HG03575 (cell line): ENCODE measurements around the gene MAGEE1.

Experiments used
- ATAC-seq: cut with Tn5 transposase; IDR thresholded peaks from one replicate; pipeline ENCODE4 v1.9.1; 2021; ENCODE audit not compliant: unreplicated experiment, insufficient number of reproducible peaks, low FRiP score; ENCODE audit errors: extremely low read depth

MAGEE1 gene, protein sequence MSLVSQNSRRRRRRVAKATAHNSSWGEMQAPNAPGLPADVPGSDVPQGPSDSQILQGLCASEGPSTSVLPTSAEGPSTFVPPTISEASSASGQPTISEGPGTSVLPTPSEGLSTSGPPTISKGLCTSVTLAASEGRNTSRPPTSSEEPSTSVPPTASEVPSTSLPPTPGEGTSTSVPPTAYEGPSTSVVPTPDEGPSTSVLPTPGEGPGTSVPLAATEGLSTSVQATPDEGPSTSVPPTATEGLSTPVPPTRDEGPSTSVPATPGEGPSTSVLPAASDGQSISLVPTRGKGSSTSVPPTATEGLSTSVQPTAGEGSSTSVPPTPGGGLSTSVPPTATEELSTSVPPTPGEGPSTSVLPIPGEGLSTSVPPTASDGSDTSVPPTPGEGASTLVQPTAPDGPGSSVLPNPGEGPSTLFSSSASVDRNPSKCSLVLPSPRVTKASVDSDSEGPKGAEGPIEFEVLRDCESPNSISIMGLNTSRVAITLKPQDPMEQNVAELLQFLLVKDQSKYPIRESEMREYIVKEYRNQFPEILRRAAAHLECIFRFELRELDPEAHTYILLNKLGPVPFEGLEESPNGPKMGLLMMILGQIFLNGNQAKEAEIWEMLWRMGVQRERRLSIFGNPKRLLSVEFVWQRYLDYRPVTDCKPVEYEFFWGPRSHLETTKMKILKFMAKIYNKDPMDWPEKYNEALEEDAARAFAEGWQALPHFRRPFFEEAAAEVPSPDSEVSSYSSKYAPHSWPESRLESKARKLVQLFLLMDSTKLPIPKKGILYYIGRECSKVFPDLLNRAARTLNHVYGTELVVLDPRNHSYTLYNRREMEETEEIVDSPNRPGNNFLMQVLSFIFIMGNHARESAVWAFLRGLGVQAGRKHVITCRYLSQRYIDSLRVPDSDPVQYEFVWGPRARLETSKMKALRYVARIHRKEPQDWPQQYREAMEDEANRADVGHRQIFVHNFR

GRCh38 chrX:76427560-76428242 is at the start of gene MAGEE1:
TSS of gene MAGEE1 (plus strand) at chrX:76427710. CDS start at chrX:76427931, 221 bp downstream.
- ATAC-seq: peak; percentile 74

DNA sequence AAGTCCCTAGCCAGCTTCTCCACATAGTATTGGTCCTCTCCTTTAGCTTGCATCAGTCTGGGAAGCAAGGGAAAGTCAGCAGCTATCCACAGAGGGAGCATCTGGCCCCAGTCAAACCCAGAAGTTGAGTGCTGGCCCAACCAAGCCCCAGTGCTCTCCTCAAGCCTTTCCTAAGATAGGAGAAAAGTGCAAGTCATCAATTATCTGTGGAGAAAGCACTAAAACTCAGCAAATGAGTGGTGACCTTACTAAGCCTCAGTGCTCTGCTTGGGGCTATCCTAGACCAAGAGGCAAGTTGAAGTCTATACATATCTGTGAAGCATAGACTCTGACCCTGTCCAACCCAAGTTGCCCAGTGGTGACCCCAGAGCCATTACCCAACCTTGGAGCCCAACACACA is 28.5 kb upstream of the MAGEE1 start:
- no peak for ATAC-seq

DNA sequence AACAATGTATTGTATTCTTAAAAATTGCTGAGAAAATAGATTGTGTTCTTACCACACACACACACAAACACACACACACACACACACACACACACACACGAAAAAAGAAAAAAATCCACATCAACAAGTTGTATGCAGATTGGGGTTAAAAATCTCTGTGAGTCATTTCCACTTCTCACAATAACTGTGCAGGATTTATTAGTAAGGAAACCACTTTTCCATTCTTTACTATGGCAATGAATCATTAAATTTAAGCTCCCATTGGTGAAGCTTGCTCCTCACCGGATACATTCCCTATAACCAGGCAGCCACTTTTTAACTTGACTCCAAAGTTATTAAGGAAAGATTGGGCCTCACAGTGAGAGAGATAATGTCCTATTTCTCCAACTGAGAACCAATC is 19.7 kb upstream of the MAGEE1 start:
- ATAC-seq: no peak

DNA sequence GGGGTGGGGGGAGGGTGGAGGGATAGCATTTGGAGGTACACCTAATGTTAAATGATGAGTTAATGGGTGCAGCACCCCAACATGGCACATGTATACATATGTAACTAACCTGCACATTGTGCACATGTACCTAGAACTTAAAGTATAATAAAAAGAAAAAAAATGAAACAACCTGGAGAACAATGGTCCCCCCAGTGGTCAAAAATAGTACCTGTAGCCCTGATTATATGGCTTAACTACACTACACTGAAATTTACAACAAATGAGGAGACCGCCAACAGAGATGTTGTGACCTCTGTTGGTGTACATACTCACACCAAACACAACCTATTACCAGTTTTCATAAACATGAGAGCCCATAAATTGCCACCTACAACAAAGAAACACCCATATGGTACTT is 7.3 kb upstream of the MAGEE1 start:
- ATAC-seq: no peak

GRCh38 chrX:76428243-76429130 is 977 bp downstream of the MAGEE1 start:
- no peak for ATAC-seq

DNA sequence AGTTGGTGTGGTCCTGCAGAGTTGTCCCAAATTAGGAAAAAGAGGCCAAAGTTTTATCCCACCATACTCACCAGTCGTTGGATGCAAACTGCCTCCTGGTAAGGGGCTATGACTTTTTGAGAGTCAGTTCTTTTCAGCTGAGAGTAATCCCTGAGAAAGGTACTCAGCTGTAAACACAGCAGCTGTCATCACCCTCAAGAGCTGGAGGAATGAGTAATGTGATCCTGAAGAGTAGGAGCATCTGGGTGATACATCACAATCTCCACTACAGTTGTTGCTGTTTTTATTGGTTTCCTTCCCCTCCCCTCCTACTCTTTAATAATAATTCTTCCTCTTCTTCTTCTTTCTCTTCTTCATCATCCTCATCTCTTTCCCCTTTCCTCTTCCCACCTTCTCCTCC is 5.7 kb downstream of the MAGEE1 start:
- ATAC-seq: no peak

- no peak for ATAC-seq
These were observed 6.7 kb downstream of the MAGEE1 start for GRCh38 chrX:76434103-76434741.

GRCh38 chrX:76439188-76439587 is 11.7 kb downstream of the MAGEE1 start:
- no peak for ATAC-seq

DNA sequence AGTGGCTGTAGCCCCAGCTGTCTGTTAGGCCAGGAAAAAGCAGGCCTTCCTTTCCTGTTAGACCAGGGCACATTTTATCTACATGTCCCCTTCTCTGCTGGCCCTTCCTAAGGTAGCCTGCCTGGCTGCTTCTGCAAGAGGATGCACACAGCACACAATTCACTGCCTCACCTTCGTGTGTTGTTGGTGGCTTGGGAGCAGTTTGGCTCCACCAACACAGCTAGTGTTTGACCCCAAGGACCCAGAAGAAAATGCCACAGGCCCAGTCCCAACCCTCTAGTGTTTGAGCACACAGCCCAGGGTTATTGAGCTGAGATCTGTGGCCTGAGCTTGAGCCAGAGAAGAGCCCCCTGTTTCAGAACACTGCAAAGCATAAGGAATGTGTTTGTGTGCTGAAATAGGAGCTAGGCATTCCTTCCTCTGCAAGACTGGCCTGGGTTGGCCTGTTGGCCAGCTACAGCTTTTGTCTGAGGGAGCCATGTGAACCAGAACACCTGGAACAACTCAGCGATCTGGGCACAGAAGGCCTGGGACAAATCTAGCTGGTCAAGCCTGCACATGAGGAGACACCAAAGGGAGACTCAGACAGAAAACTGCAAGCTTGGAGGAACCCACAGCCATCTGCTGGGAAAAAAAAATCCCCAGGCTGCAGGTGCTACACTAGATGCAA is 26.4 kb downstream of the MAGEE1 start:
- ATAC-seq: no peak

DNA sequence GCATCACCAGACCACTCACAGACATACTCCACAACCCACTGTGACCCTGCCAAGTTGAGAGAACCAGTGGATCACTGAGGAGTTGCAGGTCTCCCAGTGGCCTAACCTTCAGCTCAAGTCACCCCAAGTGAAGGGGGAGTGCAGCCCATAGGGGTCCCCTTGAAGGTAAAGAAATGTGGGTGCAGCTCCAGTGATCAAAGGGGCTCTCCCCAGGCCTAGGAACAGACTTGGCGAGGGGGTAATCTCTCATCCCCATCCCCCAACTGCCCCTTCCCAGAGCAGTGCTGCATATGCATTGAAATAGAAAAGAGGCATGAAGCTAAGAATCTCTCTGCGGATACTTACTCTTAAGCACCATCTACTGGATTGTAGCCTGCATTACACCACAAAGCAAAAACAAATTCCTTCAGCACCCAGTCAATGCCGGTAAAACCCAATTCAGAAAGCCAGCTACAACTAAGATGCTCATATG is 27.0 kb downstream of the MAGEE1 start:
- ATAC-seq: no peak

GRCh38 chrX:76477353-76477752 is 49.8 kb downstream of the MAGEE1 start:
- no peak for ATAC-seq
